ENCODE results near the gene FERMT3. TPM values are rescaled to one million over a fixed set of nuclear protein-coding genes. Genes with fewer than 3 reads are reported as not detected.
A peak's percentile ranks its signal among the peaks of the same experiment; 100 is the strongest.

The FERMT3 gene
- total and polyA plus RNA-seq, 2 of the 13 experiments (the other 11 are each of a cell fraction or from before 2014, with no cell fraction given) = 0.29 TPM; not detected in 1

DNA sequence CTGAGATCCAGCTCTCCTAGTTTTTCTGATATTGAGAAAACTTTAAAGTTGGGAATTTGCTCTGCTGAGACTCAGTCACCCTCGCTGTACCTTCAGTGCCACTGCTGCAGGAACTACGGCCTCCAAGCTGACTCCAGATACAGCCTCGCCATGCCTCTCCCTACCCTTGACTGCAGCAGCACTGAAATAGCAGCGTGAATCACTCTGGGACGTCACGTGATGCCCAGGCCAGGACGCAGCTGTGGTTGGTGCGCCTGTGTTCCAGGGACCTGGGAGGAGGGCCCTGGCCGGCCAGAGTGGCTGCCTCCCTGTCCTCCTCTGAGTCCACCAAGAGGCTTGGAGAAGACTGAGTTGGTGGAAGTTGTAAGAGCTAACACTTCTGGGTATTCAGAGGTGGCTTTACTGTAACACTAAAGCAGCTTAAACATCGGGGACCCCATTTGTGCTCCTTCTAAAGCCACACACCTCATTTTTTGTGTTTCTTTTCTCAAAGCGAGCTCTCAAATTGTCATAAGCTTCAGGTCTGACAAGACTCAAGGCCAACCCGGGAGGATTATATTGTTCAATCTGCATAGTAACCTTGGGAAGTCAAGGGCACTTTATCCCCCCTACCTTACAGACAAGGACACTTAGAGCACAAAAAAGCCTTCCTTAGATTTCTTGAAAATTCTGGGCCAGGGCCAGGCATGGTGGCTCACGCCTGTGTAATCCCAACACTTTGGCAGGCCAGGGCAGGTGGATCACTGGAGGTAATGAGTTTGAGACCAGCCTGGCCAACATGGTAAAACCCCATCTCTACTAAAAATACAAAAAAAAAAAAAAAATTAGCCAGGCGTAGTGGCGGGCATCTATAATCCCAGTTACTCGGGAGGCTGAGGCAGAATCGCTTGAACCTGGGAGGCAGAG lies 24.8 kb upstream of the FERMT3 start (continued):
- no peak for TF ChIP-seq ZNF678 (CRISPR knock-in tag; IDR thresholded peaks at IDR 0.05)
- TF ChIP-seq HNRNPL (IDR thresholded peaks at IDR 0.05; ENCODE audit: low read depth, low read length) = no peak
- TF ChIP-seq, protein P1, sequence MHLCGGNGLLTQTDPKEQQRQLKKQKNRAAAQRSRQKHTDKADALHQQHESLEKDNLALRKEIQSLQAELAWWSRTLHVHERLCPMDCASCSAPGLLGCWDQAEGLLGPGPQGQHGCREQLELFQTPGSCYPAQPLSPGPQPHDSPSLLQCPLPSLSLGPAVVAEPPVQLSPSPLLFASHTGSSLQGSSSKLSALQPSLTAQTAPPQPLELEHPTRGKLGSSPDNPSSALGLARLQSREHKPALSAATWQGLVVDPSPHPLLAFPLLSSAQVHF (CRISPR knock-in tag; IDR thresholded peaks at IDR 0.05) = no peak
- TF ChIP-seq, protein P2, sequence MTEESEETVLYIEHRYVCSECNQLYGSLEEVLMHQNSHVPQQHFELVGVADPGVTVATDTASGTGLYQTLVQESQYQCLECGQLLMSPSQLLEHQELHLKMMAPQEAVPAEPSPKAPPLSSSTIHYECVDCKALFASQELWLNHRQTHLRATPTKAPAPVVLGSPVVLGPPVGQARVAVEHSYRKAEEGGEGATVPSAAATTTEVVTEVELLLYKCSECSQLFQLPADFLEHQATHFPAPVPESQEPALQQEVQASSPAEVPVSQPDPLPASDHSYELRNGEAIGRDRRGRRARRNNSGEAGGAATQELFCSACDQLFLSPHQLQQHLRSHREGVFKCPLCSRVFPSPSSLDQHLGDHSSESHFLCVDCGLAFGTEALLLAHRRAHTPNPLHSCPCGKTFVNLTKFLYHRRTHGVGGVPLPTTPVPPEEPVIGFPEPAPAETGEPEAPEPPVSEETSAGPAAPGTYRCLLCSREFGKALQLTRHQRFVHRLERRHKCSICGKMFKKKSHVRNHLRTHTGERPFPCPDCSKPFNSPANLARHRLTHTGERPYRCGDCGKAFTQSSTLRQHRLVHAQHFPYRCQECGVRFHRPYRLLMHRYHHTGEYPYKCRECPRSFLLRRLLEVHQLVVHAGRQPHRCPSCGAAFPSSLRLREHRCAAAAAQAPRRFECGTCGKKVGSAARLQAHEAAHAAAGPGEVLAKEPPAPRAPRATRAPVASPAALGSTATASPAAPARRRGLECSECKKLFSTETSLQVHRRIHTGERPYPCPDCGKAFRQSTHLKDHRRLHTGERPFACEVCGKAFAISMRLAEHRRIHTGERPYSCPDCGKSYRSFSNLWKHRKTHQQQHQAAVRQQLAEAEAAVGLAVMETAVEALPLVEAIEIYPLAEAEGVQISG (CRISPR knock-in tag; IDR thresholded peaks at IDR 0.05) = peak; percentile 89
- TF ChIP-seq ZNF605 (CRISPR knock-in tag; IDR thresholded peaks at IDR 0.05) = no peak
- TF ChIP-seq, protein P3, sequence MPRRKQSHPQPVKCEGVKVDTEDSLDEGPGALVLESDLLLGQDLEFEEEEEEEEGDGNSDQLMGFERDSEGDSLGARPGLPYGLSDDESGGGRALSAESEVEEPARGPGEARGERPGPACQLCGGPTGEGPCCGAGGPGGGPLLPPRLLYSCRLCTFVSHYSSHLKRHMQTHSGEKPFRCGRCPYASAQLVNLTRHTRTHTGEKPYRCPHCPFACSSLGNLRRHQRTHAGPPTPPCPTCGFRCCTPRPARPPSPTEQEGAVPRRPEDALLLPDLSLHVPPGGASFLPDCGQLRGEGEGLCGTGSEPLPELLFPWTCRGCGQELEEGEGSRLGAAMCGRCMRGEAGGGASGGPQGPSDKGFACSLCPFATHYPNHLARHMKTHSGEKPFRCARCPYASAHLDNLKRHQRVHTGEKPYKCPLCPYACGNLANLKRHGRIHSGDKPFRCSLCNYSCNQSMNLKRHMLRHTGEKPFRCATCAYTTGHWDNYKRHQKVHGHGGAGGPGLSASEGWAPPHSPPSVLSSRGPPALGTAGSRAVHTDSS (CRISPR knock-in tag; conservative IDR thresholded peaks at IDR 0.05) = no peak
- no peak for TF ChIP-seq ZBTB3 (CRISPR knock-in tag; IDR thresholded peaks at IDR 0.05; ENCODE audit: borderline replicate concordance, low read depth)
- peak; percentile 80 for TF ChIP-seq ZFX (CRISPR knock-in tag; IDR thresholded peaks at IDR 0.05; ENCODE audit: low read depth)
- 0 out of 2 replicates have a peak, but pooled peaks have one; percentile 46 for TF ChIP-seq ZBTB38 (CRISPR knock-in tag; IDR thresholded peaks at IDR 0.05)
- no peak for TF ChIP-seq ZNF260 (CRISPR knock-in tag; IDR thresholded peaks at IDR 0.05; ENCODE audit: borderline replicate concordance, low read depth)
- TF ChIP-seq NONO (IDR thresholded peaks at IDR 0.05) = no peak
- TF ChIP-seq NONO (CRISPR knock-in tag; conservative IDR thresholded peaks at IDR 0.05) = peak; percentile 42; the same call in 1 of the 2 replicates
- TF ChIP-seq, protein P4, sequence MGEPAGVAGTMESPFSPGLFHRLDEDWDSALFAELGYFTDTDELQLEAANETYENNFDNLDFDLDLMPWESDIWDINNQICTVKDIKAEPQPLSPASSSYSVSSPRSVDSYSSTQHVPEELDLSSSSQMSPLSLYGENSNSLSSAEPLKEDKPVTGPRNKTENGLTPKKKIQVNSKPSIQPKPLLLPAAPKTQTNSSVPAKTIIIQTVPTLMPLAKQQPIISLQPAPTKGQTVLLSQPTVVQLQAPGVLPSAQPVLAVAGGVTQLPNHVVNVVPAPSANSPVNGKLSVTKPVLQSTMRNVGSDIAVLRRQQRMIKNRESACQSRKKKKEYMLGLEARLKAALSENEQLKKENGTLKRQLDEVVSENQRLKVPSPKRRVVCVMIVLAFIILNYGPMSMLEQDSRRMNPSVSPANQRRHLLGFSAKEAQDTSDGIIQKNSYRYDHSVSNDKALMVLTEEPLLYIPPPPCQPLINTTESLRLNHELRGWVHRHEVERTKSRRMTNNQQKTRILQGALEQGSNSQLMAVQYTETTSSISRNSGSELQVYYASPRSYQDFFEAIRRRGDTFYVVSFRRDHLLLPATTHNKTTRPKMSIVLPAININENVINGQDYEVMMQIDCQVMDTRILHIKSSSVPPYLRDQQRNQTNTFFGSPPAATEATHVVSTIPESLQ (CRISPR knock-in tag; conservative IDR thresholded peaks at IDR 0.05) = no peak
- TF ChIP-seq SIX1 (CRISPR knock-in tag; IDR thresholded peaks at IDR 0.05; ENCODE audit: borderline replicate concordance) = no peak
- TF ChIP-seq, protein P5, sequence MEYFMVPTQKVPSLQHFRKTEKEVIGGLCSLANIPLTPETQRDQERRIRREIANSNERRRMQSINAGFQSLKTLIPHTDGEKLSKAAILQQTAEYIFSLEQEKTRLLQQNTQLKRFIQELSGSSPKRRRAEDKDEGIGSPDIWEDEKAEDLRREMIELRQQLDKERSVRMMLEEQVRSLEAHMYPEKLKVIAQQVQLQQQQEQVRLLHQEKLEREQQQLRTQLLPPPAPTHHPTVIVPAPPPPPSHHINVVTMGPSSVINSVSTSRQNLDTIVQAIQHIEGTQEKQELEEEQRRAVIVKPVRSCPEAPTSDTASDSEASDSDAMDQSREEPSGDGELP (IDR thresholded peaks at IDR 0.05; ENCODE audit: borderline replicate concordance, low read depth) = peak; percentile 51; the same call in 1 of the 2 replicates
- TF ChIP-seq, protein P6, sequence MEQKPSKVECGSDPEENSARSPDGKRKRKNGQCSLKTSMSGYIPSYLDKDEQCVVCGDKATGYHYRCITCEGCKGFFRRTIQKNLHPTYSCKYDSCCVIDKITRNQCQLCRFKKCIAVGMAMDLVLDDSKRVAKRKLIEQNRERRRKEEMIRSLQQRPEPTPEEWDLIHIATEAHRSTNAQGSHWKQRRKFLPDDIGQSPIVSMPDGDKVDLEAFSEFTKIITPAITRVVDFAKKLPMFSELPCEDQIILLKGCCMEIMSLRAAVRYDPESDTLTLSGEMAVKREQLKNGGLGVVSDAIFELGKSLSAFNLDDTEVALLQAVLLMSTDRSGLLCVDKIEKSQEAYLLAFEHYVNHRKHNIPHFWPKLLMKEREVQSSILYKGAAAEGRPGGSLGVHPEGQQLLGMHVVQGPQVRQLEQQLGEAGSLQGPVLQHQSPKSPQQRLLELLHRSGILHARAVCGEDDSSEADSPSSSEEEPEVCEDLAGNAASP (CRISPR knock-in tag; IDR thresholded peaks at IDR 0.05; ENCODE audit: borderline replicate concordance) = no peak
- no peak for TF ChIP-seq ZSCAN29 (CRISPR knock-in tag; conservative IDR thresholded peaks at IDR 0.05)
- TF ChIP-seq ZNF768 (CRISPR knock-in tag; IDR thresholded peaks at IDR 0.05) = no peak
